GM19351 (cell line): ENCODE measurements around the gene CDC42BPA.
A peak's percentile ranks its signal among the peaks of the same experiment; 100 is the strongest.

Source experiments
- ATAC-seq: cut with Tn5 transposase; IDR thresholded peaks from one replicate; pipeline ENCODE4 v1.9.1; 2021; ENCODE audit warnings: mild to moderate bottlenecking, moderate library complexity; ENCODE audit not compliant: unreplicated experiment

CDC42BPA gene

GRCh38 chr1:227215863-227216510, 102.3 kb downstream of the CDC42BPA start:
- no peak for ATAC-seq

DNA sequence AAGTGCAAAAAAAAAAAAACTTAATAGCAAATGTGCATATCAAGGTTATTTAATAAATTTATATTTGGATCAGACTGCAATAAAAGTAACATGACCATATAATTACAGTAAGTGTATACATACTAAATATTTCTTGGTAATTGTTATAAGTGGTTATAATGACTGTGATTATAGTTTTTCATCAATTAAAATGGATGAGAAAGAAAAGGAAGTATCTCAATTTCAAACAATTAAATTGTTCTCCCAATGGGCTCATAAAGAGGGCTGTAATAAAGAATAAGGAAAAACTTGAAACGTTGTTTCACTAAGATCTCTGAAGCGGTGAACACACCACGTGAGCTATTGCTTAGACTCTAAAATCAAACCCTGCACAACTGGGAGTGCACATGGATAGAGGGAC, 104.1 kb downstream of the CDC42BPA start:
- ATAC-seq, result no peak

GRCh38 chr1:227213426-227213825, 104.9 kb downstream of the CDC42BPA start:
- ATAC-seq, result no peak

GRCh38 chr1:227212164-227212563, 106.1 kb downstream of the CDC42BPA start:
- ATAC-seq, result no peak

- no peak for ATAC-seq
Measured at GRCh38 chr1:227210604-227211003, 107.7 kb downstream of the CDC42BPA start.

GRCh38 chr1:227197064-227197463, 121.2 kb downstream of the CDC42BPA start:
- no peak for ATAC-seq

DNA sequence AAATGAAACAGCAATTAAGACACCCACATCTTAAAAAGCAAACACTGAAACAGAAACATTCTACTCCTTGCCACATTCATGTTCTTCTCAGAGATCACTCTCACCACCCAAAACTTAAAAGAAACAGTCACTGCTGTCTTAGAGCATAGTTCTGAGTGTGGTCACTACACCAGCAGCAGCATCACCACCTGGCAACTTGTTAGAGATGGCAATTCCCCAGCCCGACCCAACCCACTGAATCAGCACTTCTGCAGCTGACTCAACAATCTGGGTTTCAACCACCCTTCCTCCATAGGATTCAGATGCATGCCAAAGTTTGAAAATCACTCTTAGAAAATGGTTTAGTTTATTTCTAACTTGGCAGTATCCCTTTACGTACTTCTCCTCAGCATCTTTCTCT, 126.1 kb downstream of the CDC42BPA start:
- peak; percentile 77 for ATAC-seq

DNA sequence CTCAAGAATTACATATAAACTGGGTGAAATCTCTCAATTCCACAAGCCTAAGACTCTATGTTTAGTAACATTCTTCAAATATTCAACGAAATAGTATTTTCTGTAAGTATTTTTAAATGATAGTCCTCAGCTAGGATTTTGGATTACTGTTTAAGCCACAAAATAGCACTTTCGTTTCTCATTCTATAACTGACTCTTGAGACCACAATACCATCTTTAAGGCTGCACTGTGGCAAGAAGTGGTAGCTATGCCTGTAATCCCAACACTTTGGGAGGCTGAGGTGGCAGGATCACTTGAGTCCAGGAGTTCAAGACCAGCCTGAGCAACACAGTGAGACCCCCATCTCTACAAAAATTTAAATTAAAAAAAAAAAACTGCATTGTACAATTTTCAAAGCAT, 126.7 kb downstream of the CDC42BPA start:
- peak; percentile 71 for ATAC-seq

DNA sequence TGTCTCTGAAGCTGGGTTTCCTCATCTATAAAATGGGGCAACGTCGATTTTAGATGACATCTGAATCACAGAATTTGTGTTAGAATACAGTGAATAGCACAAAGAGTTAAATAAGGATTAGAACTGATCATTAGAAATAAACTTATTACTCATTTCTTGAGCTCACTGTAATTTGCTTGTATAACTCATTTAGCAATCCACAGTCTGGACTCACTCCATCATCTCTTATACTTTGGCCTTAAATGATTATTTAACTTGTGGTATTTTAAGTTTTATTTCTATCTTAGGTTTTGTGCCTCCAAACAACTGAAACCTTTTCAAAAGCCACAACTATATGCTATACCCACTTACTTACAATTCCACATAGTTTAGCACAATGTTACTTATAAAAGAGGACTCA, 128.0 kb downstream of the CDC42BPA start:
- ATAC-seq, result no peak

DNA sequence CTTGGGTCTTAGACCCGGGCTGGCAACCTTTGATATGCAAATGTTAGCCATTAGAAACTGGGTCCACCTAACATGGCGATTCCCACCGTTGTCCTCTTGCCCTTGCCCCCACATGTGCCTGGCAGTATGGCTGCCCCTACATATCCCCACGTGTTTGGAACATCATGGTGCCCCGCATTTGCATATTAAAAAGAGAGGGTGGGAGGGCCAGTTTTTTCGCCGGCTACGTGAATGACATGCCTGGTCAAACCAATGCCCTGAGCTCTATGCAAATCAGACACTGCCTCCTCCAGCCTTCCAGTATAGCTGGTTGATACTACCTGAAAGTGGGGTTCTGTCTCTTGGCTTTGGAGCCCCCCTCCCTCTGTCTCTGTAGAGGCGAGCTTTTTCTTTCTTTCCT, 133.0 kb downstream of the CDC42BPA start:
- ATAC-seq, result no peak

GRCh38 chr1:227182012-227182411, 136.3 kb downstream of the CDC42BPA start:
- no peak for ATAC-seq

DNA sequence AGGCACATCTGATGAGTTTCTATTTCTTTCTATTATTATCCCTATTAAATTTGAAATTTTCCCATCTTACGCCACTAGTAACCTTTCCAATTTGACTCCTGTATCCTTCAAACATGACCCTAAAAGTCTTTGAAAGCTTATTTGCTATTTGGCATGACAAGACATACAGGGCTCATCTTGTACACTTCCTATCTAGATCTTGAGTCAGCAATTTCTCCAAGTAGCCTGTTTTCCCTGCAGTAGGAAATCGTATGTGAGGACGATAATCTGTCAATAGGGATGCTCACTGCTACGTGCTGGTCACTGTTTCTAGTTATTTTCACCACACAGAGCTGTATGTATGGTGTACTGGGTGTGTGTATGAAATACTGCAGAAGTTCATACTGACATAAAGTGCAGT, 142.7 kb downstream of the CDC42BPA start:
- ATAC-seq, result no peak

- ATAC-seq, result no peak
Measured at GRCh38 chr1:227174164-227174563, 144.1 kb downstream of the CDC42BPA start.

DNA sequence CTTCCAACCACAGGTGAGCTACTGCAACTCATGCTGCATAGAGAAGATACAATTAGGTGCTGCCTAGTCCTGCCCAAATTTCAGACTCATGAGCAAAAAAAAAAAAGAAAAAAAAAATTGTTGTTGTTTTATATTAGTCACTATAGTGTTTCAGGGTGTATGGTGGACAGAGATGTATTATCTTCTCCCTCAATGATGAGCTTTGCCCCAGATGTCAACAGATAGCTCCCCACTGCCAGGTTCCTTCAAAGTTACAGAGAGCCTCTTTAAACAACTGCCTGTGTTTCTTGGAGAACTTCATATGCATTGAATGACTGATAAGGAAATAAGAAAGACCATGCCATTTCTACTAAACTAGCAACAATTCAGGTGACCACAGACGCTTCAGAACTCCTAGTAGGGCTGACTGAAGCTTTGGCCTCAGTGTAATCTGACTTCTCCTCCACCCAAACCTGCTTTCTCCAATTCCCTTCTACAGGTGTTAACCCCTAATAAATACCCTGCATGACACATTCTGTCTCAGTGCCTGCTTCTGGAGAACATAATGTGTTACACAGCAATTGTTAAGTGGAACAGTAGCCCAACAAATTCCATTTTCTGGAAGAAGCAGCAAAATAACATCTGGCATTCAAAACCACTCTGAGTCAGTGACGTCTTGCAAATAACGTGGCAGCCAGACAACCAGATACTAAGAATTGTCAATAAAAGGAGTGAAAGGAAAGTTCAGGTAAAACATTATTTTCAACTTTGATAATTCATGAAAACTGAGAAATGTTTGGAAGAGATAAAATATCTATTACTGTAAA, 147.7 kb downstream of the CDC42BPA start:
- ATAC-seq, result no peak

DNA sequence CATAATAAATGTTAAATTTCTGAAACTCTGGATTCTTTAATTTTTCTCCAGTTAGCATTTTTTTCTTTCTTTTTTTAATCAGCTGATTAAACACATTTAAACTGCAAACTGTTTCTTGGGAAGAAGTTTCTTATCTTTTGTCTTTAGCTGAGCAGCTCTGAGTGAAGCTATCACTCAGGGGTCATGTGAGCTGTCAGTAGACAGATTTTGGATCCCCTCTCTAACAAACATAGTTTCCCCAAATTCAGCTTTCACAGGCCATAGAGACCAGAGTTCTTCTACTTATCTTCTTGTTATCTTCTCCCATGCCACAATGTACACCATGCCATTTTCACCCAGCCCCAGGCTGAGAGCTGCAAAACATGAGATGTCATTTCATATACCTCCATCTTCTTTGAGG, 148.9 kb downstream of the CDC42BPA start:
- no peak for ATAC-seq

DNA sequence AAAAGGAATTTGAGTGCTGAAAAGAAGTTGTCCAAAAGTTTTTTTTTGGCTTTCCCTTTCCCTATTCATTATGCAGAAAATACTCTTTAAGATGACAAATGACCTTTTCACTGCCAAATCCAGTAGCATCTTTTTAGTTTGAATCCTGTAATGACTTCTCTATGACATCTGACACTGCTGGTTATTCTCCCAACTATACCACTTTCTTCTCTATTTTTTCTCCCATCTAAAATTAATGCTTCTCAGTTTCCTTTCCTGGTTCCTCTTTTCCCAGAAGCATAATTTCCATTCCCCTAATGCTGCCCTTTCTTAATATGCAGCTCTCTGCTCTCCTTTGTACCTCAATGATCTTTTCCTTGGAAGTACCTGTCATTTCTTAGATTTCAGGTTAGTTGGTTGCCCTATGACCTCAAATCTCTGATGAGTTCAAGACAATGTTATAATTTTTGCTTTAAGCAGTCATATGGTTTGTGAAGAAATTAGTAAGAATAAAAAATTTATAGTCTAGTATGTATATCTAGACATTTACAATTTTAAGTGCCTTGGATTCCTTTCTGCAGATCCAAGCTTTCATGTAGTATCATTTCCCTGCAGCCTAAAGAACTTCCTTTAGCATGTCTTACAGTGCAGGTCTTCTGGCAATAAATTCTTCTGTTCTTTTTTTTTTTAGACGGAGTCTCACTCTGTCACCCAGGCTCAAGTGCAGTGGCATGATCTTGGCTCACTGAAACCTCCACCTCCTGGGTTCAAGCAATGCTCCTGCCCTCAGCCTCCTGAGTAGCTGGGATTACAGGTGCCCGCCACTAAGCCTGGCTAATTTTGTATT, 150.8 kb downstream of the CDC42BPA start:
- ATAC-seq, result no peak

DNA sequence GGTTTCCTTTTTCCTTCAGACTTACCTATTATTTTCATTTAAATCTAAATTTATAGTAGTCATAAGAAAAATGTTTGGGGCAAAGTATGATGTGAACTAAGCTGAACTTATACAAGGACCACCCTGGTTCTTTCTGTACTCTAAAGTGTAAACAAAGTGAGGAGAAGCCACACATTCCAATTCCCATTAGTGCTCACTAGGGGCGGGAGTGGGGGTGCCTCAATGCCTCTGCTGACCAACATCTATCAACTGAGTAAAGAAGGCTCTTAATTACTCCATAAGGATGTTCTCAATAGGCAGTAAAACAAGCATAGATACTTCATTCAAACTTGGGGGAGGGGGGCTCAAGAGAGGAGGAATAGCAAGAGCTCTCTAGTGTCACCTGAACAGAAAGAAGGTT, 151.7 kb downstream of the CDC42BPA start:
- ATAC-seq, result no peak

DNA sequence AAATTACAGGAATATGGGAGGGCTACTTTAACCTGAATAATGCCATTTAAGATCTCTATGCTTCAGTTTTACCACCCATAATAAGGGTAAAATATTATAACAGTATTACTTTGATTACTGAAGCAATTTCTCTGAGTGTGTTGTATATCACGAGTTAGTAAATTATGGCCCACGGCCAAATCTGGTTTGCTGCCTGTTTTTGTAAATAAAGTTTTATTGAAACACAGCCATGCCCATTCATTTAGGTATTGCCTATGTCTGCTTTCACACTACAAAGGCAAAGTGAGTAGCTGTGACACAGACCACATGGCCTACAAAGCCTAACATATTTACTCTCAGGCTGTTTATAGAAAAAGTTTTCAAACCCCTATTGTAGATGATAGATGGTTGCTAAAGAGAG, 156.8 kb downstream of the CDC42BPA start:
- ATAC-seq, result no peak

DNA sequence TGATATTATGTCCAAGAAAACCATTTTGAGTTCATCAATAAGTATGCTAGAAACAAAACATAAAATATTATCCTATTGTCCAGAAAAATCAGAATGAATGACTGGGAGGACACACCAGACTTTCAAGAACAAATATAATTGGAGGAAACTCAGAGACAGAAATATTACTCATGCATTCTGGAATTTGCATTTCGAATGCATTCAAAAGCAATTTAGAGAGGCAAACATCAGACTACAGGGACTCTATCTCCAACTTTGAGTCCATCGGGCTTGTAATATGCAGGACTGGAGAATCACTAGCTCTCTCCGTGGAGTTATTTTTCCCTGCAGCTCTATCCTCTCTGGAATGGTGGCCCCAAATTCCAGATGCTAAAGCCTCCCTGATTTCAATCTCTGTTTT, 161.8 kb downstream of the CDC42BPA start:
- ATAC-seq, result no peak

DNA sequence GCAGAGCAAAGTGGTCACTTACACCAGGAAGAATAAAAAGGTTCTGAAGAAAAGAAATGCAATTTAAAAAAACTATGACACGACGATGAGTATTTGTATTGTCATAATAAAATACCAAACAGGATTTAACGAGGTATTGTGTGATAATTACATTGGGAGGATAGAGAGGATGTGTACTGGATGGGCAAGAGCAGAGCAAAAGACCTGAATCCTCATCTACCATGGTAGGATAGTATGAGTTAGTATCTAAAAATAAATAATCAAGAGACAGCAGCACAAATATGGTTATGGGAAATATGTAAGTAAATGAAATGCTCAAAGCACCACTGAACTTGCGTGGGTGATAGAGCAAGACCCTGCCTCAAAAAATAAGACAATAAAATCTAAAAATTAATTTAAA, 162.6 kb downstream of the CDC42BPA start:
- no peak for ATAC-seq

DNA sequence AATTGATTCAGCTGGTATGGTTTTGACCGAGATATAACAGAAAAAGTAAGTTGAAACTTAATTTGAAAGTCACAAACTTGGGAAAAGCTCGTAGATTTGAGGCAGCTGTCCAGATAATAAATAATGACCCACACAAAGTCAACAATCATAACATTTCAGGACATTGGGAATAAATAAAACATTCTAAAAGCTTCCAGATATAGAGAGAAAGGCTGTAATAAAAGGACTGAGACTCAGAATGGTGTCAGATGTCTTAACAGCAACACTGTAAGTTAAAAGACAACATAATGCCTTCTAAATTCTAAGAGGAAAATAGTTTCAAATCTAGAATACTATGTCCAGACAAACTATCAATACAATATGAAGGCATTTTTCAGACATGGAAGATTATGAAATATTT, 163.3 kb downstream of the CDC42BPA start:
- ATAC-seq, result no peak

- ATAC-seq, result no peak
Measured at GRCh38 chr1:227152525-227152924, 165.8 kb downstream of the CDC42BPA start.
